GM21381 (cell line): ENCODE results near the gene KRT17.
"Not testable (repeated sequence)": the region's sequence is repeated elsewhere in the genome, so short reads cannot be mapped to it uniquely, and the experiment has no call there.

Source experiments
- ATAC-seq: cut with Tn5 transposase; IDR thresholded peaks from one replicate; pipeline ENCODE4 v1.9.1; 2021; ENCODE audit warnings: mild to moderate bottlenecking, moderate library complexity; ENCODE audit not compliant: unreplicated experiment

The KRT17 gene

GRCh38 chr17:41621916-41622315, 2.5 kb downstream of the KRT17 start:
- ATAC-seq = no peak

GRCh38 chr17:41621435-41621817, 2.9 kb downstream of the KRT17 start:
- ATAC-seq = not testable (repeated sequence)

- no peak for ATAC-seq
These were observed 3.6 kb downstream of the KRT17 start for GRCh38 chr17:41620583-41621434.

- not testable (repeated sequence) for ATAC-seq
These were observed 4.3 kb downstream of the KRT17 start for GRCh38 chr17:41619927-41620582.

- ATAC-seq = no peak
These were observed 5.1 kb downstream of the KRT17 start for GRCh38 chr17:41619036-41619926.

GRCh38 chr17:41618341-41619035, 5.9 kb downstream of the KRT17 start:
- no peak for ATAC-seq

- no peak for ATAC-seq
These were observed 6.7 kb downstream of the KRT17 start for GRCh38 chr17:41617698-41618097.

GRCh38 chr17:41617136-41617535, 7.2 kb downstream of the KRT17 start:
- no peak for ATAC-seq

- ATAC-seq = not testable (repeated sequence)
These were observed 7.9 kb downstream of the KRT17 start for GRCh38 chr17:41616486-41616885.

- ATAC-seq = no peak
These were observed 8.9 kb downstream of the KRT17 start for GRCh38 chr17:41615454-41615853.

GRCh38 chr17:41614767-41615166, 9.6 kb downstream of the KRT17 start:
- ATAC-seq = not testable (repeated sequence)

GRCh38 chr17:41614098-41614497, 10.3 kb downstream of the KRT17 start:
- ATAC-seq = no peak

- ATAC-seq = no peak
These were observed 10.9 kb downstream of the KRT17 start for GRCh38 chr17:41613277-41614082.

- not testable (repeated sequence) for ATAC-seq
These were observed 11.8 kb downstream of the KRT17 start, which contains the start of gene KRT16 for GRCh38 chr17:41612376-41613160. TSS of gene KRT16 (minus strand) at chr17:41612767. CDS start at chr17:41612688, 79 bp downstream.

- no peak for ATAC-seq
These were observed 13.3 kb downstream of the KRT17 start for GRCh38 chr17:41610965-41611640.

- not testable (repeated sequence) for ATAC-seq
These were observed 14.3 kb downstream of the KRT17 start for GRCh38 chr17:41610061-41610517.

GRCh38 chr17:41606930-41607329, 17.4 kb downstream of the KRT17 start:
- not testable (repeated sequence) for ATAC-seq

- no peak for ATAC-seq
These were observed 21.9 kb downstream of the KRT17 start for GRCh38 chr17:41602524-41602923.
